A204.1 (cell line): Measurements from ENCODE around the gene RBM28.

Experiments used
- FAIRE-seq: peaks from 2 replicates; lab custom pipeline; 2012; peaks lifted over from hg19 to GRCh38; lab: Jason Lieb, UNC

RBM28 gene

GRCh38 chr7:128374041-128374440 lies 30.3 kb upstream of the RBM28 start:
- FAIRE-seq: no peak

GRCh38 chr7:128373606-128374005 lies 29.9 kb upstream of the RBM28 start:
- FAIRE-seq: no peak

DNA sequence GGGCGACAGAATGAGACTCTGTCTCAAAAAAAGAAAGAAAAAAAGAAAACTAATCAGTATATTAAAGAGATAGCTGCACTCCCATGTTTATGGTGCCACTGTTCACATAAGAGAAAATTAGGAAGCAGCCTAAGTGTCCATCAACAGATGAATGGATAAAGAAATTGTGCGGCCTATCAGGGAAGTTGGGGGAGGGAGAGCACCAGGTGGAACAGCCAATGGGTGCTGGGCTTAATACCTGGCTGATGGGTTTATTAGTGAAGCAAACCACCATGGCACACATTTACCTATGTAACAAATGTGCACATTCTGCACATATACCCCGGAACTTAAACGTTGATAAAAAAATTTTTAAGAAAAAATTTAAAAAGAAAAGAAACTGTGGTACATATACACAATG lies 26.8 kb upstream of the RBM28 start:
- no peak for FAIRE-seq

DNA sequence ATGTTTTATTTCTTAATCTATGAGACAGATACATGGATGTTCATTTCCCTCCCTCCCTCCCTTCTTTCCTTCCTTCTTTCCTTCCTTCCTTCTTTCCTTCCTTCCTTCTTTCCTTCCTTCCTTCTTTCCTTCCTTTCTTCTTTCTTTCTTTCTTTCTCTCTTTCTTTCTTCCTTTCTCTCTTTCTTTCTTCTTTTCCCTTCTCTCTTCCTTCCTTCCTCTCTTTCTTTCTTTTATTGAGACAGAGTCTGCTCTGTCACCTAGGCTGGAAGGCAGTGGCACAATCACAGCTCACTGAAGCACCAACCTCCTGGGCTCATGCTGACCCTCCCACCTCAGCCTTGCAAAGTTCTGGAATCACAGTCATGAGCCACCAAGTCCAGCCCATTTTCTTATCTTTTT lies 23.3 kb upstream of the RBM28 start:
- no peak for FAIRE-seq

DNA sequence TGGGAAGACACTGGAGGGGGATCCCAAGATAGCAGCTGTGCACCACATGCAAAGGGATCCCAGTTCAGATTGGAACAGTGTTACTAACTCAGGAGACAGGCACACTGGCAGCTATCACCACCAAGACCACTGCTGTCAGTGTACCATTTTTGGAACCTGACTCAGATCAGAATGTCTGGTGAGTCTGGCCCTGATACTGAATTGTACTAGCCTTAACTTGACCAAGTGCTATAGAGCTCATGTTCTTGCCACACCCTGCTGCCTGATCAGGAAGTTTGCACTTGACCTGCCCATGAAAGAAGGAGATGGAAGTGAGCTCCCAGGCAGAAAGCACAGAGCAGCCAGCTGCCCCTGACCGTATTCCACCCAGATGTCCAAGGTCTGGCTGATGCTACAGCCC lies 22.6 kb upstream of the RBM28 start:
- FAIRE-seq: no peak

DNA sequence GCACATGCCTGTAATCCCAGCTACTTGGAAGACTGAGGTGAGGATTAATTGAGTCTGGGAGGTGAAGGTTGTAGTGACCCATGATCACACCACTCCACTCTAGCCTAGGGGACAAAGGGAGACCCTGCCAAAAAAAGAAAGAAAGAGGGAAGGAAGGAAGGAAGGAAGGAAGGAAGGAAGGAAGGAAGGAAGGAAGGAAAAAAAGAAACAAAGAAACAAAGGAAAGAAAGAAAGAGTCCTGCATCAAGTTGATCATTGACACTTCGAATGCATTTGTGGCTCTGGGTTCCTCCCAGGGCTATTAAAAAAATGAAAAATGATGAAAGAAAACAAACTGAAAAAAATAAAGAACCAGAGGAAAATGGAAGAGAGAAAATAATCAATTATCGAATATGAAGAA lies 21.7 kb upstream of the RBM28 start:
- FAIRE-seq: no peak

GRCh38 chr7:128364166-128364870 lies 20.6 kb upstream of the RBM28 start:
- FAIRE-seq: no peak

- no peak for FAIRE-seq
Observed at GRCh38 chr7:128363261-128363721, 19.6 kb upstream of the RBM28 start.

DNA sequence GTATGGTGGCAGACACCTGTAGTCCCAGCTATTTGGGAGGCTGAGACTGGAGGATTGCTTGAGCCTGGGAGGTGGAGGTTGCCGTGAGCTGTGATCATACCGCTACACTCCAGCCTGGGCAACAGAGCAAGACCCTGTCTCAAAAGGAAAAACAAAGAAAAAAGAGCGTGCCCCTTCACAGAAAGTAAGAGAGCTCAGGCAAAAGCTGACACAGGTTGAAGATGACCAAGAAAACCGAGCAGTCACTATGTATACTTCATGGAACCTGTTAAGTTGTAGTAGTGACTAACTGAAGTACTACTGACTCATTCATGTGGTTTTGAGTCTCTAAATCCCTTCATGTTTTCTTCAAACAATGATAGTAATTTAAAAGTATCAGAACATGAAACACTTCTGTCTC lies 19.0 kb upstream of the RBM28 start:
- no peak for FAIRE-seq

GRCh38 chr7:128361411-128362379 lies 18.0 kb upstream of the RBM28 start, which contains the start of gene PRRT4:
Gene PRRT4, minus strand, starts transcription at chr7:128361690.
- no peak for FAIRE-seq

DNA sequence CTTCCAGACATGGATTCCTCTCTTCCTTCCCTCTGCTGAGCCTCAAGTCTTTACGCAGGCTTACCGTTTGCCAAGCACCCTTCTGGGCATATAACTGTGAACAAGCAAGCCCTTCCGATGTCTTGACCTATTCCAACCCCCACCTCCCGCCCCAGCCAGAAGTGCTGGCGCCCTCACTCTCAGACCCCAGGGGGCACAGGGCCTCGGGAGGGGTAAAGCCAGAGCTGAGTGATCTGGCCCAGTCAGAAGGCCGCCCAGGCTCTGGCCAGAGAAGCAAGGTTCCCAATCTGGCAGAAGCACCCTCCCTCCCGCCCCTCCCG lies 16.6 kb upstream of the RBM28 start:
- no peak for FAIRE-seq

DNA sequence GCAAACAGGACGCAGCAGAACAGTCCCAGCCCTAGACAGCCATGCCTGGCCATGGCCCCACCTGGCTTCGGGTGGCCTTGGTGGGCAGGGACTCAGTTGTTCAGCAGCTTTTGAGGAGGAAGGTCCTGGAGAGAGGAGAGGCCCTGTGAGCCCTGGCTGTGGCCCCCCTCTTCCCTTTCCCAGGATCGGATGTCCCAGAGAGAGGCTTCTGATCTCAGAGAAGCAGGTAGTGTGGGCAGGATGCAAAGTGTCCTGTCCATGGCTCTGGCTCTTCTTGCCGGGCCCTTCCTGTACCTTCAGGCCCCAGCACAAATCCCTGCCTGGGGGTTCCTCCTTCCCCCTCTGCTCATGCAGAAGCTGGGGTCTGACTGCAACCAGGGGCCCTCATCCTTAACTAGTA lies 16.2 kb upstream of the RBM28 start:
- FAIRE-seq: no peak

DNA sequence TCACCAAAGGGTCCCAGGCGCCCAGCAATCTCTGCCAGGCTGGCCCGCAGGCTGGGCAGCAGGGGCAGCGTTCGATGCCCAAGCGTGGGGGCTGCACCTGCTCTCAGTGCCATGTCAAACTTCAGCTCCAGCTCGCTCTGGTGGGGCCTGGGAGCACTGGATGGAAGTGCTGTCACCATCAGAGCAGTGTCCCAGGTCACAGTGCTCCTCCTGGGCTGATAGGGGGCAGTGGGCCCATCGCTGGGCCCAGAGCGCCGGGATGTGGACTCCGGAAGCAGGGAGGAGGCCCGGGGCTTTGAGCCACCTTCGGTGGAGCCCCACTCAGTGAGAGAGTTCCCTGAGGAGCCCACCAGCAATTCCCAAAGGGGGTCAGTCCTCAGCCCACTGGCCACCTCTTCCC lies 15.6 kb upstream of the RBM28 start:
- FAIRE-seq: no peak

- FAIRE-seq: no peak
Observed at GRCh38 chr7:128358233-128358632, 14.5 kb upstream of the RBM28 start.

DNA sequence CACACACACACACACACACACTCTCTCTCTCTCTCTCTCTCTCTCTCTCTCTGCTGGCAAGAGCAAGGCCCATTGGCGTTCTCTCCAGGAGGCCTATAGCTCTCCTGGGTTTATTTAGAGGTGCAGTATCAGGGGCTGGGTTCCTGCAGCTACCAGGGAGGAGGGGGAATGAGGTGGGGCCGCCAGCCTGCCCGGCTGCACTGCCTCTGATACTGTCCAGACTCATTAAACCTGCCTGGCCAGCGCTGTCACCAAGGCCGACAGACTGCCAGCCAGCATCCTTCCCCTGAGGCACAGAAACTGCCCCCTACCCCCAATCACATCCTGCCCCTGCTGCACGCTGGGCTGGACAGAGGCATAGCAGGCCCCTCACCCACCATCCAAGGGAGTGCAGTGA lies 13.5 kb upstream of the RBM28 start:
- FAIRE-seq: no peak

DNA sequence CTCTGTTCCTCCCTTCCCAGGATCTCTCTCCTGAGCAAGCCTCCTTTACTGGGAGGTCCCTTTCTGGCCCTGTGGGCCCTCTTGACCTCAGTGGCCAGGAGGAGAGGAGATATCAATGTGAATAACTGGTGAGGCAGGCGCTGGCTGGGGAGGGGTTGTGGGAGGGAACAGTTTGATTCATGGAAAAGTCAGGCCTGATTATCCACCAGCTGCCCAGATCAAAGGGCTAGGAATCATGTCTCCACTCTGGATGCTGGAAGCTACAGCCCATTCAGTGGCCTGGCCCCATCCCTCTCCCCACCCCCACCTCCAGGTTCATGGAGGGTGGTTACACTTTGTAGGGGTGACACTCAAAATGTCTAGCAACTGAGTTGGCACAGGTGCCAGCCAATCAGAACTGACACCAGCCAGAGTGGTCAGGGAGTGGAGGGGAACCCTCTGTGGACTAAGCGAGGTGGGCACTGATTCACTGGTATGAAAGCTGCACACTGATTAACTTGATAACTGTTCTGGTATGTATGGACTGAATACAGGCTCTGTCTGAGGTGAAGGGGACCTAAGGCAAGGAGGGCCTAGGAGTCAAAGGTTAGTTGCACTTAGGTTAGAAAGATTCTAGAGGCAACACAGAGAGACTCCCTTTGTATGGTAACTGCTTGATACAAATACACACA lies 13.0 kb upstream of the RBM28 start:
- no peak for FAIRE-seq

DNA sequence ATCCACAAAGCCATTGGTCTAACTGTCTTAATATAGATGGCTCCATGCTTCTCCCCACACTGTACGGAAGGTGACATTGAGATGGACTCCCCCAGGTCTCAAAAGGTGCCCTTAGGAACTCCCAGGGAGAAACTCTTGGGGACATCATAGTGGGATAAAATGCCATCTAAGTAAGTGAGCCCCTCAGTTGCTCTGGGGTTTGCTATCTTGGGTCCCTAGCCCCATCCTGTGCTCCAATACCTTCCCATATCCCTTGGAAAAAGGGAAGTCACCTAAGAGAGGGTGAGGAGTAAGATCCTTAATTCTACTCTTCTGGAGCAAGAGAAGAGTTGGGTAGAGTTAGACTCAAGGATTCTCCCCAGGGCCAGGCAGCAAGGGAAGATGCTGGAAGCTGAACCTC lies 9.9 kb upstream of the RBM28 start:
- FAIRE-seq: no peak

- no peak for FAIRE-seq
Observed at GRCh38 chr7:128353189-128353588, 9.5 kb upstream of the RBM28 start.

GRCh38 chr7:128352636-128353035 lies 8.9 kb upstream of the RBM28 start:
- no peak for FAIRE-seq

GRCh38 chr7:128352153-128352537 lies 8.4 kb upstream of the RBM28 start:
- FAIRE-seq: no peak

DNA sequence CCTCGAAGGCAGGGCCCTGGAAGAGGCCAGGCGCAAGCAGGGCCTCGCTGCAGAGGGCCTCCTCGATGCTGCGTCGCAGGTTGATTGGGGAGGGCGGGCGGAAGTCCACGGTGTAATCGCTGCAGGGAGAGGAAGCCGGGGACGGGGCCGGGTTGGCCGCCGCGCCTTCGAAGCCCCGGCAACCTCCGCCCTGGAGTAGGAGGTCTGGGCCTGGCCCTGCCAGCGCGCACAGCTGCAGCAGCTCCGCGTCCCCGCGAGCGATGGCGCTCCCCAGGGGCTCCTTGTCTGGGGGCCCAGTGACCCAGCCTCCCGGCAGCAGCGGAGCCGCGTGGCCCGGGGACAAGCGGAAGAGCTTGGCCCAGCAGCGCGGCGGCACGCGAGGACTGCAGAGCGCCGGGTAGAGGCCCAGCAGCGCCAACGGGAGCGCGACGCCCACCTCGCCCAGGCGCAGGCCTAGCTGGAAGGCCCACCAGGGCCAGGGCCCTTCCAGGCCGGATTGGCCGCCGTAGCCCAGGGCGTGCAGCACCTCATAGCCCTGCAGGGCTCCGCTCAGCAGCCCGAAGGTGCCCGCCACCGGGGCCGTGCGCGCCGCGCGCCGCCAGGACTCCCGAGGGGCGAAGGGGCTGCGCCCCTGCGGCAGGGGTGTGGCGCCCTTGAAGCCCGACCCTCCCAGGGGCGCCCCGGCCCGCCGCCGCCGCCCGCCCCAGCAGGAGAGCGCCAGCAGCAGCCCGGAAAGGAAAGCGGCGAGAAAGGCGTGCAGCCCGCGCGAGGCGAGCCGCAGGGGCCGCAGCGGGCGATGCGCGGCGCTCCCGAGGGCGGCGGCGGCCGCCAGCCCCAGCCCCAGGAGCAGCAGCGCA lies 7.8 kb upstream of the RBM28 start:
- no peak for FAIRE-seq

- FAIRE-seq: no peak
Observed at GRCh38 chr7:128350708-128351295, 7.1 kb upstream of the RBM28 start.
